HK-2 (cell line): ENCODE measurements around the gene OR2V1.
"Not testable (repeated sequence)": the region's sequence is repeated elsewhere in the genome, so short reads cannot be mapped to it uniquely, and the experiment has no call there.

ENCODE experiments used
- DNase-seq: peaks from one replicate; pipeline ENCODE4 v3.0.0-alpha.2; 2018; ENCODE audit not compliant: unreplicated experiment

The OR2V1 gene, protein sequence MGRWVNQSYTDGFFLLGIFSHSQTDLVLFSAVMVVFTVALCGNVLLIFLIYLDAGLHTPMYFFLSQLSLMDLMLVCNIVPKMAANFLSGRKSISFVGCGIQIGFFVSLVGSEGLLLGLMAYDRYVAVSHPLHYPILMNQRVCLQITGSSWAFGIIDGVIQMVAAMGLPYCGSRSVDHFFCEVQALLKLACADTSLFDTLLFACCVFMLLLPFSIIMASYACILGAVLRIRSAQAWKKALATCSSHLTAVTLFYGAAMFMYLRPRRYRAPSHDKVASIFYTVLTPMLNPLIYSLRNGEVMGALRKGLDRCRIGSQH

GRCh38 chr5:181130832-181131496 is at the start of gene OR2V1:
TSS of gene OR2V1 (minus strand) at chr5:181131169. CDS start at chr5:181125304, 5,865 bp downstream.
- no peak for DNase-seq

DNA sequence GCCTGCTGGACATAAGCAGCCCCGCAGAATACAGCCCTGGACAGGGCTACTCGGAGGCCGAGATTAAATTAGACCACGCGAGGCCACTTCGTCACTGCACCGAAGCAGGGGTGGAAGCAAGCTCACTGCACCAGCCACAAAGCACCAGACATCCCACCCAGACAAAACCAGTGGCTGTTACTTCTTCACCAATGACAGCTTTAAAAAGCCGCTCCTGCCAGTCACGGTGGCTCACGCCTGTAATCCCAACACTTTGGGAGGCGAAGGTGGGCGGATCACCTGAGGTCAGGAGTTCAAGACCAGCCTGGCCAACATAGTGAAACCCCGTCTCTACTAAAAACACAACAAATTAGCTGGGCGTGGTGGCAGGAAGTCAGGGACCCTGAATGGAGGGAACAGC is 46.6 kb upstream of the OR2V1 start:
- DNase-seq, result not testable (repeated sequence)

- DNase-seq, result no peak
Measured at GRCh38 chr5:181176254-181176952, 45.4 kb upstream of the OR2V1 start.

GRCh38 chr5:181173420-181174342 is 42.7 kb upstream of the OR2V1 start:
- peak; percentile 55 for DNase-seq

DNA sequence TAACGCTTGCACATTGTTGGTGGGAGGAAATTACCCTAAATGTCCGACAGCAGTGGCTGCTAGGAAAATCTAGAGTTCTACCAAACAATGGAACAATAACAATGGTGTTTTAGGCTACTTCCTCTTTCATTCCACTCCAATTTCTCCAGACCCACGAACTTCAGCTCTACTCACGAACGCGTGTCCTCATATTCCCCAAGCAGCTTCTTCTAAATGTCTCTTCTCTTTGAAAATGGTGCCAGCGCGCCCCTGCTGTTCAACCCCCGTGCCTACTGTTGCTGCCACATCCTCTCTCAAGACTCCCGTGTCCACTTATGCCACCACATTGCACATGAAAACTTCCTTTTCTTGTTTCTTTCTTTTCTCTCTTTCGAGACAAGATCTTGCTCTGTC is 42.1 kb upstream of the OR2V1 start:
- DNase-seq, result no peak

GRCh38 chr5:181171782-181172181 is 40.8 kb upstream of the OR2V1 start:
- no peak for DNase-seq

GRCh38 chr5:181170996-181171395 is 40.0 kb upstream of the OR2V1 start:
- DNase-seq, result no peak

GRCh38 chr5:181170237-181170825 is 39.4 kb upstream of the OR2V1 start:
- DNase-seq, result no peak

GRCh38 chr5:181169459-181170236 is 38.7 kb upstream of the OR2V1 start:
- peak; percentile 70 for DNase-seq

DNA sequence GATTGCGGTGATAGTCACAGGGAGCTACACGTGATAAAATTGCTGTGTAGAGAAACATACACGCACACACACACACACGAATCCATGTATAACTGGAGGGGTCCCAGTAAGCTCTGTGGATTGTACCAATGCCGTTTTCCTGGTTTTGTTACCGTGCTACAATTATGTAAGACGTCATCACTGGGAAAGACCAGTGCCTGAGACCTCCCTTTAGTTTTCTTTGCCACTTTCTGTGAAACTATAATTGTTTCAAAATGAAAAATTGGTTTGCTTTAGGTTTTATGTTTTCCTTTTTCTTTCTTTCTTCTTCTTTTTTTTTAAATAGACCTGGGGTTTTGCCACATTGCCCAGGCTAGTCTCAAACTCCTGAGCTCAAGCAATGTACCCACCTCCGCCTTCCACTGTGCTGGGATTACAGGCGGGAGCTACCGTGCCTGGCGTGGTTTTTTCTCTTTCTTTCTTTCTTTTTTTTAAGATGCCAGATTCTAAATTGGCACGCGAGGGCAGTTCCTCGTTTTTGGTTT is 37.7 kb upstream of the OR2V1 start:
- no peak for DNase-seq

- no peak for DNase-seq
Measured at GRCh38 chr5:181167814-181168488, 37.0 kb upstream of the OR2V1 start.

- no peak for DNase-seq
Measured at GRCh38 chr5:181166812-181167733, 36.1 kb upstream of the OR2V1 start.

DNA sequence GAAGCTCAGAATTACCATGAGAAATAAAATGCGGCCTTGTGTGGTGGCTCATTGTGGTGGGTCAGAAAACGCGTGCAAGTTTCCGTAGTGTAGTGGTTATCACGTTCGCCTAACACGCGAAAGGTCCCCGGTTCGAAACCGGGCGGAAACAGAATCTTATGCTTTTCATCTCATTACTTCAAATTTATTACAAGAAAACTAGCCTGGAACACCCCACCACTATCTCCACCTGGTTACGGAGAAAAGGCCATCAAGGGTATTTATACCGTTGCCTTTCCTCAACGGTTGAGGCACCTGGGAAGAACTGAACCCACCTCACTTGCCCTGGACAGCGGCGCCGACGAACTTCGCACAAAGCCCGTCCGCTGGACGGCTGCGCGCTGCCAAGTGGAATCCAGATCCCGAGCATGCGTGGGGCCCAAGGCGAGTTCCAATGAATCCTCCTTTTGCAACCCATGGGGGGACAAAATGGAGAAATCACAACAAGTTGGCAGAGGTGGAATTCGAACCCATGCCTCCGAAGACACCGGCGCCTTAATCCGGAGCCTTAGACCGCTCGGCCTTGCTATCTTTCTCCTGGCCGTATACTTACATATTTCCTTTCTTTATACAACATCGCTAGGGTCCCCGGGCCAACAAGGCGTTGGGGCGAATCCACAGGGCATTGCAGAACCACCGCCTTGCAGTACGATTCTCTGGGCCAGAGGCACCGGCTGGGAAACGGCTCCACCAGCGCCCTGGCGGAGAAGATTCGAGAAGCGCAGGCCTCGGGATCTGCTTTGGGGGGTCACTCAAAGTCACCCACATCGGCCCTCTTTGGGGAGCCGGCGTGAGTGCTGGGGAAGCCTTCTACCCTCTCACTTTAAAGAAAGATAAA is 33.3 kb upstream of the OR2V1 start:
- no peak for DNase-seq

- no peak for DNase-seq
Measured at GRCh38 chr5:181163487-181164075, 32.6 kb upstream of the OR2V1 start.

- no peak for DNase-seq
Measured at GRCh38 chr5:181161534-181162175, 30.7 kb upstream of the OR2V1 start.

GRCh38 chr5:181160755-181161533 is 30.0 kb upstream of the OR2V1 start:
- DNase-seq, result peak; percentile 39
